DOHH2 (cell line): Measurements from ENCODE around the gene PICK1.

ENCODE experiments used
- H3F3A ChIP-seq: fragments of 200-600 bp; sonication (generic), shearing (Covaris generic); 2 replicates; pipeline ENCODE4 v1.6.0; 2016; ENCODE audit warnings: antibody characterized with exemption, mild to moderate bottlenecking; ENCODE audit not compliant: control insufficient read depth, insufficient read depth
- H3K27ac ChIP-seq: fragments of 200-600 bp; sonication (generic); 2 replicates; pipeline ENCODE4 v1.5.1; 2014; ENCODE audit warnings: low read depth, mild to moderate bottlenecking, low read length, moderate library complexity
- H3K27me3 ChIP-seq: fragments of 200-600 bp; sonication (generic); 2 replicates; pipeline ENCODE4 v1.6.1; 2014; ENCODE audit warnings: mild to moderate bottlenecking, low read length, mixed read lengths; ENCODE audit not compliant: control insufficient read depth
- H3K36me3 ChIP-seq: fragments of 200-600 bp; sonication (generic); 2 replicates; pipeline ENCODE4 v1.6.1; 2014; ENCODE audit warnings: mild to moderate bottlenecking, low read length, moderate library complexity, mixed read lengths; ENCODE audit not compliant: control insufficient read depth
- H3K4me1 ChIP-seq: fragments of 200-600 bp; sonication (generic); 2 replicates; pipeline ENCODE4 v1.6.1; 2014; ENCODE audit warnings: mild to moderate bottlenecking, low read length, mixed read lengths; ENCODE audit not compliant: control insufficient read depth
- H3K4me2 ChIP-seq: fragments of 200-600 bp; sonication (generic); 2 replicates; pipeline ENCODE4 v1.6.0; 2014; ENCODE audit warnings: mild to moderate bottlenecking, low read length, moderate library complexity
- H3K4me3 ChIP-seq: fragments of 200-600 bp; sonication (generic); 2 replicates; pipeline ENCODE4 v1.5.1; 2014; ENCODE audit warnings: mild to moderate bottlenecking, low read length, mixed read lengths
- H3K79me2 ChIP-seq: fragments of 200-600 bp; sonication (generic); 2 replicates; pipeline ENCODE4 v1.6.1; 2014; ENCODE audit warnings: mild to moderate bottlenecking, low read length, mixed read lengths; ENCODE audit not compliant: control insufficient read depth
- H3K9me2 ChIP-seq: fragments of 200-600 bp; sonication (generic); replicated peaks from 2 replicates; pipeline ENCODE4 v1.6.1; 2014; ENCODE audit warnings: mild to moderate bottlenecking, low read length, mixed read lengths; ENCODE audit not compliant: control insufficient read depth
- H3K9me3 ChIP-seq: fragments of 200-600 bp; sonication (generic); 2 replicates; pipeline ENCODE4 v1.6.1; 2014; ENCODE audit warnings: antibody characterized with exemption, low read length, mixed read lengths; ENCODE audit not compliant: control insufficient read depth, insufficient read depth
- H4K20me1 ChIP-seq: fragments of 200-600 bp; sonication (generic); 2 replicates; pipeline ENCODE4 v1.6.0; 2014; ENCODE audit warnings: low read depth, mild to moderate bottlenecking, antibody characterized with exemption, low read length, moderate library complexity; ENCODE audit not compliant: control insufficient read depth, insufficient read depth
- EZH2phosphoT487 ChIP-seq: fragments of 200-600 bp; sonication (generic); IDR thresholded peaks from 2 replicates; pipeline ENCODE4 v1.6.1; 2017; ENCODE audit warnings: borderline replicate concordance, mild to moderate bottlenecking, antibody characterized with exemption, low read length, moderate library complexity, mixed read lengths
- TF ChIP-seq, protein P1 (sequence below): fragments of 200-600 bp; sonication (generic); IDR thresholded peaks from one replicate; pipeline ENCODE4 v1.5.1; 2014; ENCODE audit warnings: antibody characterized with exemption, mild to moderate bottlenecking, low read depth, low read length; ENCODE audit not compliant: poor library complexity, severe bottlenecking

The PICK1 gene

DNA sequence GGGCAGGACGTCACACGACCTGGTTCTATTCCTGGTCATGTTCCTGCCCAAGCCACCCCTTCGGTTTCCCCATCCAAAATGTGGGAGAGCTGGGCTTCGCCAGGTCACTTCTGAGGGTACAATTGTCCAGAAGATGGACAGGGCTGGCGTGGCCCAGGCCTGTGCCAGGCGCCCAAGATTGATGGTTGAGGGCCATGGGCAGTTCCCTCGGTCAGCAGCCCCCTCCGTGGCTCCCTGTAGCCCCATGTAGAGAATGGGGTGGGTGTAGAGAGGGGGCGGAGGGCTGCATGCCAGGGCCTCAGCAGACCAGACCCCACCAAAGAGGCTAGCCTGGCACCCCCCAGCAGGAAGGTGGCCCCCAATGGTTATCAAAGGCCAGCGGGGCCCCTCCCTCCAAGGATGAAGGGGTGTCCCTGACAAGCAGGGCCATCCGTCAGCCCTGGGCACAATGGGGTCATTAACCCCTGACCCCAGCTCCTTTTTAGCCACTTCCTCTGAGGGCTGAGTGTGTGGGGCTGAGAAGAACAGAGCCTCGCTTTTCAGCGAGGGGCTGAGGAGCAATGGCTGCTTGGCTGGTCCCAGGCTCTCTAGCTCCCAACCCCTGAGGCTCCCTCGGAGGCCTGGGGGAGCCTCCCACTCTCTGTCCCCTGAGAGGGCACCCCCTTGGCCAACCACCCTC, 11.0 kb upstream of the PICK1 start:
- H3K27ac ChIP-seq, result no peak overlapping the region
- no peaks in the 10 kb centered on the region for H3K79me2 ChIP-seq
- no peaks in the 10 kb centered on the region for H3K9me2 ChIP-seq
- TF ChIP-seq, protein P1, sequence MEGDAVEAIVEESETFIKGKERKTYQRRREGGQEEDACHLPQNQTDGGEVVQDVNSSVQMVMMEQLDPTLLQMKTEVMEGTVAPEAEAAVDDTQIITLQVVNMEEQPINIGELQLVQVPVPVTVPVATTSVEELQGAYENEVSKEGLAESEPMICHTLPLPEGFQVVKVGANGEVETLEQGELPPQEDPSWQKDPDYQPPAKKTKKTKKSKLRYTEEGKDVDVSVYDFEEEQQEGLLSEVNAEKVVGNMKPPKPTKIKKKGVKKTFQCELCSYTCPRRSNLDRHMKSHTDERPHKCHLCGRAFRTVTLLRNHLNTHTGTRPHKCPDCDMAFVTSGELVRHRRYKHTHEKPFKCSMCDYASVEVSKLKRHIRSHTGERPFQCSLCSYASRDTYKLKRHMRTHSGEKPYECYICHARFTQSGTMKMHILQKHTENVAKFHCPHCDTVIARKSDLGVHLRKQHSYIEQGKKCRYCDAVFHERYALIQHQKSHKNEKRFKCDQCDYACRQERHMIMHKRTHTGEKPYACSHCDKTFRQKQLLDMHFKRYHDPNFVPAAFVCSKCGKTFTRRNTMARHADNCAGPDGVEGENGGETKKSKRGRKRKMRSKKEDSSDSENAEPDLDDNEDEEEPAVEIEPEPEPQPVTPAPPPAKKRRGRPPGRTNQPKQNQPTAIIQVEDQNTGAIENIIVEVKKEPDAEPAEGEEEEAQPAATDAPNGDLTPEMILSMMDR, result no peak
- TF ChIP-seq EZH2phosphoT487, result no peak
- H3K4me3 ChIP-seq, result no peak overlapping the region
- no peaks in the 10 kb centered on the region for H4K20me1 ChIP-seq
- peaks cover 5% of the 10 kb centered on the region for H3K27me3 ChIP-seq
- H3K4me2 ChIP-seq, result no peak overlapping the region
- no peaks in the 10 kb centered on the region for H3K9me3 ChIP-seq
- H3K4me1 ChIP-seq, result no peaks in the 10 kb centered on the region
- no peaks in the 10 kb centered on the region for H3K36me3 ChIP-seq
- H3F3A ChIP-seq, result no peaks in the 10 kb centered on the region

DNA sequence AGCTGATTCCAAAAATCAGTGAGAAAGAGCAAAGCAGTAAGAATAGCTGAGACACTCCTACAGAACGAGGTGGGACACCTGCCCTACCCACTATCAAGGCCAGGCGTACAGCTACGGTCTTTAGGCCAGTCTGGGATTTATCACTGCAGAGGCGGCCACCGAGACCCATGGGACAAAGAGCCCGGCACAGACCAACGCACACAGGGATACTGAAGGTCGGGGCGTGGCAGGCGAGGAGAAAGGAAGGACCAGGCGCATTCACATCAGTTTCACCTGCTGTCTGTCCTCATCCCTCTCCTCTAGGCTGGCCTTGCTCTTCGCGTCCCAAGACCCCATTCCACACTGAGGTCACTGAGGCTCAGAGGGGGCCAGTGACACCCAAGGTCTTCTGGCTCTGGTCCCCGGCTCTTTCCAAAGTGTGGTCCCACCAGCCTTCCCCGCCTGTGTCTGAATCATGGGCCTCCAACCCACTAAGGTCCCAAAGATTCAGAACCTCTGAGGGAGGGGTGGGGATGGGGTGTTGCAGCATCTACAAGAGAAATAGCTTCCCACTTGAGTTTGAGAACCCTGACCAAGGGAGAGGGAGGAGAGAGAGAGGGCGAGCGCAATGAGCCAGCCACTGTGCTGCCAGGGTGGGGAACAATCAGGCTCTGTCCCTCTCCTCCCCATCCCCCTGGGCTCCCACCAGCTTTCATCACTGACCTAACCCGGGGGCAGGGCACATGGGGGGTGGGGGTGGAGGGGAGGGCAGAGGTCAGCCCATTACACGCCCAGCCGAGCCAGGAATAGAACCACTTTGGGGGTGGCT, 7.2 kb upstream of the PICK1 start:
- Histone ChIP-seq H3K27me3 (peaks cover 5% of the 10 kb centered on the region; the same call in 1 of the 2 replicates), H3F3A (no peaks in the 10 kb centered on the region; the same call in 1 of the 2 replicates), H3K79me2 (no peaks in the 10 kb centered on the region), H4K20me1 (no peaks in the 10 kb centered on the region), H3K4me2 (no peak overlapping the region), H3K4me1 (peaks cover 32% of the 10 kb centered on the region), H3K4me3 (no peak overlapping the region), H3K27ac (no peak overlapping the region), H3K9me2 (no peaks in the 10 kb centered on the region), H3K9me3 (no peaks in the 10 kb centered on the region), H3K36me3 (no peaks in the 10 kb centered on the region)
- no peak for TF ChIP-seq EZH2phosphoT487
- TF ChIP-seq, protein P1, result no peak

DNA sequence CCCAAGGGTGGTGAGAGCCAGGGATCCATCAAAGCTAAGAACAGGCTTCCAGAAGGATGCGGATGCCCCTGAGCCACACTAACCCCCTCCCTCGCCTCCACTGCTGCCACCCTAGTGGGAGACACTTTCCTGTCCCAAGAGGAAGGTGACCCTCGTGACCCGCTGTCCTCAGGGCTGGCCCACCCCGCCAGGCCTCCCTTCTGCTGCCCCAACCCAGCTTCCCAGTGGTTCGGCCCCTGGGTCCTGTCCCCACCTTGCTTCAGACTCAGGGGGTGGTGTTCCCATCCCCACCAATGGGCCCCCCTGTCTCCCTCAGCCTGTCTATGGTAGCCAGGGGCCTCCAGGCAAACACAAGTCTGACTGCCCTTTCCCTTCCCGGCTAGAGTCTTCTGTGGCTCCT, 6.5 kb upstream of the PICK1 start:
- Histone ChIP-seq H3K79me2 (no peaks in the 10 kb centered on the region), H4K20me1 (no peaks in the 10 kb centered on the region), H3K27ac (no peak overlapping the region), H3K27me3 (peaks cover 5% of the 10 kb centered on the region; the same call in 1 of the 2 replicates), H3K9me2 (no peaks in the 10 kb centered on the region), H3K4me2 (no peak overlapping the region), H3K9me3 (no peaks in the 10 kb centered on the region), H3F3A (no peaks in the 10 kb centered on the region; the same call in 1 of the 2 replicates), H3K36me3 (no peaks in the 10 kb centered on the region), H3K4me3 (no peak overlapping the region), H3K4me1 (peaks cover 36% of the 10 kb centered on the region)
- no peak for TF ChIP-seq EZH2phosphoT487
- TF ChIP-seq, protein P1, result no peak
